HepG2 (cell line): Measurements from ENCODE around the gene UBE2M. TPM values are rescaled to one million over a fixed set of nuclear protein-coding genes. Genes with fewer than 3 reads are reported as not detected.

Experiments
- EEA1 ChIP-seq: sonication (generic); formaldehyde crosslinking; IDR thresholded peaks from 2 replicates; pipeline ENCODE4 v1.5.1; 2020; ENCODE audit warnings: mild to moderate bottlenecking, missing genetic modification reagents, borderline replicate concordance
- ETV6 ChIP-seq: sonication (generic); formaldehyde crosslinking; conservative IDR thresholded peaks from 2 replicates; pipeline ENCODE4 v1.4.0; 2020; ENCODE audit warnings: missing genetic modification reagents
- HMGXB3 ChIP-seq: sonication (generic); formaldehyde crosslinking; IDR thresholded peaks from 2 replicates; pipeline ENCODE4 v1.4.0; 2020; ENCODE audit warnings: missing genetic modification reagents, borderline replicate concordance
- JARID2 ChIP-seq: sonication (generic); formaldehyde crosslinking; IDR thresholded peaks from 2 replicates; pipeline ENCODE4 v1.8.1; 2023; ENCODE audit warnings: missing genetic modification reagents, inconsistent platforms; ENCODE audit not compliant: insufficient replicate concordance
- JUN ChIP-seq: sonication (generic); formaldehyde crosslinking; IDR thresholded peaks from 2 replicates; pipeline ENCODE4 v1.4.0; 2020; ENCODE audit warnings: mild to moderate bottlenecking, missing genetic modification reagents
- MED13 ChIP-seq: sonication (generic); formaldehyde crosslinking; IDR thresholded peaks from 2 replicates; pipeline ENCODE4 v1.5.0; 2020; ENCODE audit warnings: missing genetic modification reagents
- NFE2L2 ChIP-seq: fragments of 150-350 bp; IDR thresholded peaks from 2 replicates; pipeline ENCODE4 v1.6.1; 2014; ENCODE audit warnings: low read length
- NFRKB ChIP-seq: fragments of 450-650 bp; IDR thresholded peaks from 2 replicates; pipeline ENCODE4 v1.6.1; 2017
- REPIN1 ChIP-seq: sonication (generic); formaldehyde crosslinking; IDR thresholded peaks from 2 replicates; pipeline ENCODE4 v1.8.0; 2022; ENCODE audit warnings: missing genetic modification reagents, low read depth, mild to moderate bottlenecking, borderline replicate concordance
- STAG1 ChIP-seq: sonication (generic); formaldehyde crosslinking; IDR thresholded peaks from 2 replicates; pipeline ENCODE4 v1.4.0; 2020; ENCODE audit warnings: missing genetic modification reagents
- TBL1XR1 ChIP-seq: fragments of 150-350 bp; IDR thresholded peaks from 2 replicates; pipeline ENCODE4 v1.6.1; 2014; ENCODE audit warnings: borderline replicate concordance, low read length; ENCODE audit not compliant: partially characterized antibody
- ZKSCAN5 ChIP-seq: sonication (generic); formaldehyde crosslinking; IDR thresholded peaks from 2 replicates; pipeline ENCODE4 v1.5.1; 2020; ENCODE audit warnings: mild to moderate bottlenecking, missing genetic modification reagents
- ZNF337 ChIP-seq: sonication (generic); formaldehyde crosslinking; IDR thresholded peaks from 2 replicates; pipeline ENCODE4 v1.5.1; 2020; ENCODE audit warnings: missing genetic modification reagents, low read depth, mild to moderate bottlenecking, borderline replicate concordance
- ZSCAN5A ChIP-seq: sonication (generic); formaldehyde crosslinking; IDR thresholded peaks from 2 replicates; pipeline ENCODE4 v1.8.0; 2022; ENCODE audit warnings: mild to moderate bottlenecking, missing genetic modification reagents, borderline replicate concordance
- polyA plus RNA-seq, 8 experiments: library from polyadenylated mRNA; depleted of rRNA in 3 of 8; stranded (reverse) in 7 of 8; unstranded in 1 of 8; fragments of >200 nt; fragmentation: Illumina TruSeq in 4 of 8; extraction: Trizol in 4 of 8; gene quantifications; 2 replicates each; pipeline versions ENCODE4 v1.2.1 to v1.2.3, GENCODE V29; 2011 to 2016; ENCODE audit warnings: low read depth in 4 of 8, missing spikeins in 1 of 8, mixed read lengths in 1 of 8; ENCODE audit not compliant: insufficient read depth in 1 of 8
- total RNA-seq, 5 experiments: library from RNA; depleted of rRNA; stranded (reverse); fragments of >200 nt; fragmentation: Illumina TruSeq; extraction: Trizol; gene quantifications; 2 replicates each; pipeline ENCODE4 v1.2.3, GENCODE V29; 2016; ENCODE audit warnings: low read depth in 1 of 5
- TF ChIP-seq, protein P1 (sequence below): sonication (generic); formaldehyde crosslinking; IDR thresholded peaks from 2 replicates; pipeline ENCODE4 v1.8.1; 2023; ENCODE audit warnings: mild to moderate bottlenecking, inconsistent platforms, moderate library complexity, missing genetic modification reagents, borderline replicate concordance
- TF ChIP-seq, protein P2 (sequence below): IDR thresholded peaks from 2 replicates; pipeline ENCODE4 v1.6.1; 2016; ENCODE audit warnings: low read depth, borderline replicate concordance
- TF ChIP-seq, protein P3 (sequence below): sonication (generic); formaldehyde crosslinking; conservative IDR thresholded peaks from 2 replicates; pipeline ENCODE4 v1.8.0; 2022; ENCODE audit warnings: mild to moderate bottlenecking, moderate library complexity, missing genetic modification reagents
- TF ChIP-seq, protein P4 (sequence below): IDR thresholded peaks from 2 replicates; pipeline ENCODE4 v1.6.1; 2016; ENCODE audit warnings: mild to moderate bottlenecking

Gene UBE2M
- total and polyA plus RNA-seq, 2 of the 13 experiments (the other 11 are each of a cell fraction or from before 2014, with no cell fraction given): 36.2 to 50.3 TPM

DNA sequence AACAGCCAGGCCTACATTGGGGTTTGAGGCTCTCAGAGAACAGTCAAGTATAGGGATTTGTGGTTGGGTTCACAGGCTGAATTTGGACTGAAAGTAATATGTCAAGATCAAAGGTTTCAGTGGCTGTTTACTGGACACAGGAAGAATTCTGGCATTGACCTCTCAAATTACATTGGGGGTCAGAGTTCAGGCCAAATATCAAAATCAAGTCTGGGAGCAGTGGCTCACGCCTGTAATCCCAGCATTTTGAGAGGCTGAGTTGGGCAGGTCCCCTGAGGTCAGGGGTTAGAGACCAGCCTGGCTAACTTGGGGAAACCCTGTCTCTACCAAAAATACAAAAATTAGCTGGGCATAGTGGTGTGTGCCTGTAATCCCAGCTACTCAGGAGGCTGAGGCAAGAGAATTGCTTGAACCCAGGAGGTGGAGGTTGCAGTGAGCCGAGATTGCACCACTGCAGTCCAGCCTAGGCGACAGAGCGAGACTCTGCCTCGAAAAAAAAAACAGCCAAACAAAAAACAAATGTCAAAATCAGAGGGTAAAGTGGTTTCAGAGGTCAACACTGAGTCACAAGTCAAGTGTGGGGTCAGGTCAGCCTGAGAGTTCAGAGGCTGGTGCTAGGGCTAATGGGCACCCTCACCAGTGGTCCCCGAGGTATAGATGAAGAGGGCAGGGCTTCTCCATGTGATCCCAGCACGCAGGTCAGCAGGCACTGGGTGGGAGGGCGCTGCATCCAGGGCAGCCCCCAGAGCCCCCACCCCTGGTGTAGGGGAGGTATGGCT, 48.1 kb downstream of the UBE2M start (continued):
- TF ChIP-seq HMGXB3 (no peak), NFRKB (no peak), ZNF337 (CRISPR knock-in tag) (no peak), REPIN1 (CRISPR knock-in tag) (peak; percentile 37; the same call in 1 of the 2 replicates), TBL1XR1 (peak; percentile 86), ZKSCAN5 (CRISPR knock-in tag) (no peak), ETV6 (CRISPR knock-in tag) (no peak), JARID2 (CRISPR knock-in tag) (no peak), ZSCAN5A (CRISPR knock-in tag) (no peak), JUN (no peak), NFE2L2 (no peak), MED13 (CRISPR knock-in tag) (no peak), STAG1 (CRISPR knock-in tag) (no peak), EEA1 (CRISPR knock-in tag) (no peak)
- TF ChIP-seq, protein P1, sequence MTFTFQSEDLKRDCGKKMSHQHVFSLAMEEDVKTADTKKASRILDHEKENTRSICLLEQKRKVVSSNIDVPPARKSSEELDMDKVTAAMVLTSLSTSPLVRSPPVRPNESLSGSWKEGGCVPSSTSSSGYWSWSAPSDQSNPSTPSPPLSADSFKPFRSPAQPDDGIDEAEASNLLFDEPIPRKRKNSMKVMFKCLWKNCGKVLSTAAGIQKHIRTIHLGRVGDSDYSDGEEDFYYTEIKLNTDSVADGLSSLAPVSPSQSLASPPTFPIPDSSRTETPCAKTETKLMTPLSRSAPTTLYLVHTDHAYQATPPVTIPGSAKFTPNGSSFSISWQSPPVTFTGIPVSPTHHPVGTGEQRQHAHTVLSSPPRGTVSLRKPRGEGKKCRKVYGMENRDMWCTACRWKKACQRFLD (CRISPR knock-in tag): no peak
- TF ChIP-seq, protein P2, sequence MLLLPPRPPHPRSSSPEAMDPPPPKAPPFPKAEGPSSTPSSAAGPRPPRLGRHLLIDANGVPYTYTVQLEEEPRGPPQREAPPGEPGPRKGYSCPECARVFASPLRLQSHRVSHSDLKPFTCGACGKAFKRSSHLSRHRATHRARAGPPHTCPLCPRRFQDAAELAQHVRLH (CRISPR knock-in tag): no peak
- TF ChIP-seq, protein P3, sequence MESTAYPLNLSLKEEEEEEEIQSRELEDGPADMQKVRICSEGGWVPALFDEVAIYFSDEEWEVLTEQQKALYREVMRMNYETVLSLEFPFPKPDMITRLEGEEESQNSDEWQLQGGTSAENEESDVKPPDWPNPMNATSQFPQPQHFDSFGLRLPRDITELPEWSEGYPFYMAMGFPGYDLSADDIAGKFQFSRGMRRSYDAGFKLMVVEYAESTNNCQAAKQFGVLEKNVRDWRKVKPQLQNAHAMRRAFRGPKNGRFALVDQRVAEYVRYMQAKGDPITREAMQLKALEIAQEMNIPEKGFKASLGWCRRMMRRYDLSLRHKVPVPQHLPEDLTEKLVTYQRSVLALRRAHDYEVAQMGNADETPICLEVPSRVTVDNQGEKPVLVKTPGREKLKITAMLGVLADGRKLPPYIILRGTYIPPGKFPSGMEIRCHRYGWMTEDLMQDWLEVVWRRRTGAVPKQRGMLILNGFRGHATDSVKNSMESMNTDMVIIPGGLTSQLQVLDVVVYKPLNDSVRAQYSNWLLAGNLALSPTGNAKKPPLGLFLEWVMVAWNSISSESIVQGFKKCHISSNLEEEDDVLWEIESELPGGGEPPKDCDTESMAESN (CRISPR knock-in tag): no peak
- TF ChIP-seq, protein P4, sequence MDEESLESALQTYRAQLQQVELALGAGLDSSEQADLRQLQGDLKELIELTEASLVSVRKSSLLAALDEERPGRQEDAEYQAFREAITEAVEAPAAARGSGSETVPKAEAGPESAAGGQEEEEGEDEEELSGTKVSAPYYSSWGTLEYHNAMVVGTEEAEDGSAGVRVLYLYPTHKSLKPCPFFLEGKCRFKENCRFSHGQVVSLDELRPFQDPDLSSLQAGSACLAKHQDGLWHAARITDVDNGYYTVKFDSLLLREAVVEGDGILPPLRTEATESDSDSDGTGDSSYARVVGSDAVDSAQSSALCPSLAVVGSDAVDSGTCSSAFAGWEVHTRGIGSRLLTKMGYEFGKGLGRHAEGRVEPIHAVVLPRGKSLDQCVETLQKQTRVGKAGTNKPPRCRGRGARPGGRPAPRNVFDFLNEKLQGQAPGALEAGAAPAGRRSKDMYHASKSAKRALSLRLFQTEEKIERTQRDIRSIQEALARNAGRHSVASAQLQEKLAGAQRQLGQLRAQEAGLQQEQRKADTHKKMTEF: peak; percentile 27; the same call in 1 of the 2 replicates
